WTC11 (cell line): ENCODE data around the gene HOXB5. TPM values are rescaled to one million over a fixed set of nuclear protein-coding genes. Genes with fewer than 3 reads are reported as not detected.
A peak's percentile ranks its signal among the peaks of the same experiment; 100 is the strongest.

Source experiments
- ATAC-seq: fragments of 200-7000 bp; cut with Tn5 transposase; 2 replicates; pipeline ENCODE4 v1.10.0; 2021; ENCODE audit warnings: mild to moderate bottlenecking, moderate library complexity
- CTCF ChIA-PET: fragments of 300-600 bp; sonication (Branson Sonifier 250); formaldehyde crosslinking; loops from one replicate; lab custom pipeline; 2021; ENCODE audit warnings: antibody characterized with exemption; lab: Charles Lee
- POLR2A ChIA-PET: fragments of 350-600 bp; sonication (Branson Sonifier 250); formaldehyde crosslinking; loops from one replicate; lab custom pipeline; 2021; ENCODE audit warnings: antibody characterized with exemption; lab: Charles Lee
- DNase-seq: peaks from one replicate; pipeline ENCODE4 v3.0.0; 2021; ENCODE audit warnings: low spot score
- H3K27ac Mint-ChIP-seq: 2 replicates; pipeline ENCODE4 v1.8.0; 2021; ENCODE audit warnings: mixed read lengths
- H3K27me3 Mint-ChIP-seq: 2 replicates; pipeline ENCODE4 v1.8.0; 2021; ENCODE audit warnings: low read depth, mild to moderate bottlenecking, moderate library complexity, mixed read lengths
- H3K36me3 Mint-ChIP-seq: 2 replicates; pipeline ENCODE4 v1.8.0; 2021; ENCODE audit warnings: mixed read lengths
- H3K4me1 Mint-ChIP-seq: 2 replicates; pipeline ENCODE4 v1.8.0; 2022; ENCODE audit warnings: mixed read lengths
- H3K4me3 Mint-ChIP-seq: 2 replicates; pipeline ENCODE4 v1.8.0; 2021; ENCODE audit warnings: mild to moderate bottlenecking, moderate library complexity, mixed read lengths
- H3K9me3 Mint-ChIP-seq: 2 replicates; pipeline ENCODE4 v1.8.0; 2021; ENCODE audit warnings: mixed read lengths
- CDX4 ChIP-seq: fragments of 250-450 bp; sonication (Bioruptor Pico); IDR thresholded peaks from 2 replicates; pipeline ENCODE4 v1.9.0; 2021; ENCODE audit warnings: moderate library complexity, mild to moderate bottlenecking, inconsistent platforms, borderline replicate concordance
- ELF4 ChIP-seq: sonication (generic); formaldehyde crosslinking; IDR thresholded peaks from 2 replicates; pipeline ENCODE4 v1.8.1; 2022; ENCODE audit warnings: low read depth, mild to moderate bottlenecking, moderate library complexity, missing genetic modification reagents
- EMX1 ChIP-seq: fragments of 250-450 bp; sonication (Bioruptor Pico); IDR thresholded peaks from 2 replicates; pipeline ENCODE4 v1.8.0; 2021; ENCODE audit warnings: mild to moderate bottlenecking
- ETV6 ChIP-seq: sonication (generic); formaldehyde crosslinking; IDR thresholded peaks from 2 replicates; pipeline ENCODE4 v1.8.1; 2022; ENCODE audit warnings: mild to moderate bottlenecking, missing genetic modification reagents
- FOXK1 ChIP-seq: sonication (generic); formaldehyde crosslinking; IDR thresholded peaks from 2 replicates; pipeline ENCODE4 v1.8.0; 2022; ENCODE audit warnings: mild to moderate bottlenecking, moderate library complexity, missing genetic modification reagents
- FOXP4 ChIP-seq: sonication (generic); formaldehyde crosslinking; IDR thresholded peaks from 2 replicates; pipeline ENCODE4 v1.8.0; 2022; ENCODE audit warnings: mild to moderate bottlenecking, missing genetic modification reagents
- HMGA2 ChIP-seq: fragments of 250-450 bp; sonication (Bioruptor Pico); IDR thresholded peaks from 2 replicates; pipeline ENCODE4 v1.4.0; 2021; ENCODE audit warnings: mild to moderate bottlenecking, moderate library complexity
- JUN ChIP-seq: sonication (generic); formaldehyde crosslinking; IDR thresholded peaks from 2 replicates; pipeline ENCODE4 v1.8.0; 2023; ENCODE audit warnings: mild to moderate bottlenecking, missing genetic modification reagents
- NFE2L1 ChIP-seq: sonication (generic); formaldehyde crosslinking; IDR thresholded peaks from 2 replicates; pipeline ENCODE4 v1.8.1; 2023; ENCODE audit warnings: missing genetic modification reagents
- NR1H2 ChIP-seq: sonication (generic); formaldehyde crosslinking; IDR thresholded peaks from 2 replicates; pipeline ENCODE4 v1.9.0; 2021; ENCODE audit warnings: mild to moderate bottlenecking, moderate library complexity, missing genetic modification reagents
- NR3C1 ChIP-seq: sonication (generic); formaldehyde crosslinking; conservative IDR thresholded peaks from 2 replicates; pipeline ENCODE4 v1.8.1; 2023; ENCODE audit warnings: low read depth, mild to moderate bottlenecking, missing genetic modification reagents
- PRRX2 ChIP-seq: fragments of 250-450 bp; sonication (Bioruptor Pico); IDR thresholded peaks from 2 replicates; pipeline ENCODE4 v1.8.0; 2021; ENCODE audit warnings: mild to moderate bottlenecking
- ZNF121 ChIP-seq: sonication (generic); formaldehyde crosslinking; IDR thresholded peaks from 2 replicates; pipeline ENCODE4 v1.8.0; 2023; ENCODE audit warnings: missing genetic modification reagents
- ZNF232 ChIP-seq: sonication (generic); formaldehyde crosslinking; IDR thresholded peaks from 2 replicates; pipeline ENCODE4 v1.8.0; 2022; ENCODE audit warnings: mild to moderate bottlenecking, missing genetic modification reagents
- ZNF281 ChIP-seq: sonication (generic); formaldehyde crosslinking; IDR thresholded peaks from 2 replicates; pipeline ENCODE4 v1.8.0; 2023; ENCODE audit warnings: mild to moderate bottlenecking, missing genetic modification reagents
- ZNF396 ChIP-seq: fragments of 250-450 bp; sonication (Bioruptor Pico); IDR thresholded peaks from 2 replicates; pipeline ENCODE4 v1.8.0; 2021; ENCODE audit warnings: mild to moderate bottlenecking, moderate library complexity, borderline replicate concordance
- ZNF512 ChIP-seq: sonication (generic); formaldehyde crosslinking; IDR thresholded peaks from 2 replicates; pipeline ENCODE4 v1.8.1; 2022; ENCODE audit warnings: missing genetic modification reagents, borderline replicate concordance
- total RNA-seq: library from RNA; stranded (reverse); gene quantifications from 3 replicates; pipeline ENCODE4 v1.2.3, GENCODE V29; 2021

The HOXB5 gene
- total RNA-seq, 1 experiment from 2014 or later: not detected

GRCh38 chr17:48584223-48584741 is 9.3 kb downstream of the HOXB5 start (continued):
- no peak for TF ChIP-seq FOXP4 (CRISPR knock-in tag)

- no peaks in the 10 kb centered on the region for H3K9me3 Mint-ChIP-seq
- ChIA-PET POLR2A (no interaction called here), CTCF (interaction anchor here (1.0 kb wide), 1 partner anchor 9 kb away, joined by 4 read pairs; no protein-coding TSS in a partner anchor)
- H3K27me3 Mint-ChIP-seq: peaks cover 100% of the 10 kb centered on the region; the same call in 1 of the 2 replicates
- TF ChIP-seq NR3C1 (no peak), ETV6 (CRISPR knock-in tag) (no peak), PRRX2 (CRISPR knock-in tag) (no peak), ZNF512 (CRISPR knock-in tag) (no peak), ZNF281 (CRISPR knock-in tag) (no peak), FOXP4 (CRISPR knock-in tag) (no peak), ZNF121 (CRISPR knock-in tag) (no peak)
- H3K4me3 Mint-ChIP-seq: no peak overlapping the region
- ATAC-seq (no peak), DNase-seq (no peak)
- no peak overlapping the region for H3K27ac Mint-ChIP-seq
- no peaks in the 10 kb centered on the region for H3K36me3 Mint-ChIP-seq
- peaks cover 48% of the 10 kb centered on the region for H3K4me1 Mint-ChIP-seq
Measured at GRCh38 chr17:48583708-48584222, 9.8 kb downstream of the HOXB5 start.

- Mint-ChIP-seq H3K9me3 (no peaks in the 10 kb centered on the region), H3K4me1 (peaks cover 53% of the 10 kb centered on the region), H3K27me3 (peaks cover 98% of the 10 kb centered on the region; the same call in 1 of the 2 replicates), H3K27ac (no peak overlapping the region), H3K36me3 (no peaks in the 10 kb centered on the region), H3K4me3 (peak overlapping the region; percentile 12; the same call in 1 of the 2 replicates)
- TF ChIP-seq ZNF232 (CRISPR knock-in tag): no peak
- TF ChIP-seq ELF4 (CRISPR knock-in tag): no peak
- TF ChIP-seq HMGA2 (CRISPR knock-in tag): no peak
- TF ChIP-seq FOXK1 (CRISPR knock-in tag): no peak
- no peak for TF ChIP-seq ZNF396
- no peak for TF ChIP-seq NFE2L1
- no peak for TF ChIP-seq JUN
- TF ChIP-seq ZNF281 (CRISPR knock-in tag): no peak
- no peak for TF ChIP-seq EMX1
- TF ChIP-seq CDX4 (CRISPR knock-in tag): no peak
- TF ChIP-seq NR1H2 (CRISPR knock-in tag): no peak
- no peak for ATAC-seq
- no peak for DNase-seq
- ChIA-PET CTCF (interaction anchor here (0.7 to 1.3 kb wide), 2 partner anchors 11 to 42 kb away, joined by 4 to 5 read pairs; no protein-coding TSS in a partner anchor), POLR2A (no interaction called here)
Measured at GRCh38 chr17:48582750-48583069, 10.9 kb downstream of the HOXB5 start.
